ENCODE results near the gene OCIAD2. TPM values are rescaled to one million over a fixed set of nuclear protein-coding genes. Genes with fewer than 3 reads are reported as not detected.

OCIAD2 gene
- total RNA-seq, 1 experiment from 2014 or later = 64.0 TPM

- no peak for DNase-seq (ENCODE audit: low read depth, low spot score)
- Histone ChIP-seq H3K9me3 (ENCODE audit: control insufficient read depth in 1 of 2, insufficient read depth in 1 of 2, low read depth in 1 of 2, low read length in 2 of 2) (no peaks in the 10 kb centered on the region), H3K4me1 (ENCODE audit: control insufficient read depth in 1 of 2, insufficient read depth in 2 of 2, low read length in 2 of 2) (peaks cover 5 to 20% of the 10 kb centered on the region in 2 experiments; a peak in 3 of 4 replicates), H3K4me3 (replicated peaks in 1 of 2; ENCODE audit: low read depth in 1 of 2, low read length in 2 of 2) (no peak overlapping the region), H3K27ac (ENCODE audit: low read depth, low read length) (no peak overlapping the region), H3K9ac (ENCODE audit: low read length) (no peak overlapping the region), H2AFZ (ENCODE audit: low read depth, low read length, poor library complexity, severe bottlenecking) (no peak overlapping the region), H3K79me2 (ENCODE audit: insufficient read depth, low read length) (no peaks in the 10 kb centered on the region; the same call in 1 of the 2 replicates), H3K4me2 (ENCODE audit: low read length) (no peak overlapping the region), H3K36me3 (ENCODE audit: control insufficient read depth in 1 of 2, insufficient read depth in 2 of 2, low read length in 2 of 2) (peaks cover 9 to 12% of the 10 kb centered on the region in 2 experiments; a peak in 2 of 4 replicates), H4K20me1 (ENCODE audit: insufficient read depth) (no peaks in the 10 kb centered on the region), H3K9me2 (ENCODE audit: insufficient read depth) (no peaks in the 10 kb centered on the region), H3K27me3 (ENCODE audit: insufficient read depth, low read length) (no peaks in the 10 kb centered on the region)
- no peak for TF ChIP-seq CTCF (IDR thresholded peaks at IDR 0.05 in 2 of 3, conservative IDR thresholded peaks at IDR 0.05 in 1 of 3; ENCODE audit: borderline replicate concordance in 1 of 3, insufficient read depth in 1 of 3, low read depth in 2 of 3, low read length in 2 of 3)
- TF ChIP-seq TCF7L2 (IDR thresholded peaks at IDR 0.05; ENCODE audit: borderline replicate concordance, extremely low read depth, insufficient read depth, insufficient read length) = no peak
- no peak for TF ChIP-seq ATF3 (IDR thresholded peaks at IDR 0.05)
- TF ChIP-seq YY1 (IDR thresholded peaks at IDR 0.05; ENCODE audit: extremely low read depth, insufficient replicate concordance, low read depth, low read length) = no peak
- TF ChIP-seq POLR2AphosphoS5 (IDR thresholded peaks at IDR 0.05; ENCODE audit: low read depth, low read length) = no peak
- no peak for TF ChIP-seq ZFX (IDR thresholded peaks at IDR 0.05)
- no peak for TF ChIP-seq SIN3A (IDR thresholded peaks at IDR 0.05; ENCODE audit: low read depth)
- no peak for TF ChIP-seq ZBTB33 (IDR thresholded peaks at IDR 0.05; ENCODE audit: extremely low read depth, insufficient replicate concordance, low read length)
- TF ChIP-seq ELF1 (IDR thresholded peaks at IDR 0.05; ENCODE audit: borderline replicate concordance, low read depth) = no peak
- TF ChIP-seq ZNF274 (IDR thresholded peaks at IDR 0.05; ENCODE audit: low read depth, low read length) = no peak
- TF ChIP-seq POLR2A (IDR thresholded peaks at IDR 0.05; ENCODE audit: borderline replicate concordance, extremely low read depth, insufficient read depth, insufficient read length) = no peak
- POLR2A ChIA-PET = interaction anchor here (0.8 kb wide), 1 partner anchor 9 kb away, joined by 3 read pairs; no protein-coding TSS in a partner anchor
- no peak for ATAC-seq
- CTCF ChIA-PET = interaction anchor here (0.6 kb wide), 1 partner anchor 109 kb away, joined by 3 read pairs; no protein-coding TSS in a partner anchor
- intact Hi-C loops (cut with micrococcal nuclease) = no loop called here
- BruUV-seq (replicated peaks) = no TSS peak
- RAD21 ChIA-PET (ENCODE audit: low non-redundant PET in 1 of 2, low total read pairs in 2 of 2, uncharacterized antibody in 2 of 2, unreplicated experiment in 2 of 2) = no interaction called here
Observed at GRCh38 chr4:48901196-48901595, 5.4 kb downstream of the OCIAD2 start.
